ENCODE data around the gene ZNF561.
"Not testable (repeated sequence)": the region's sequence is repeated elsewhere in the genome, so short reads cannot be mapped to it uniquely, and the experiment has no call there.

Gene ZNF561

GRCh38 chr19:9615844-9616243 is 5.2 kb downstream of the ZNF561 start:
- H3K36me3 Mint-ChIP-seq (ENCODE audit: low read depth) = peaks cover 70% of the 10 kb centered on the region
- H3K9me3 Mint-ChIP-seq = peaks cover 28% of the 10 kb centered on the region
- peaks cover 7% of the 10 kb centered on the region for H3K4me1 Mint-ChIP-seq (ENCODE audit: low read depth)
- H3K27ac Mint-ChIP-seq = no peak overlapping the region
- H3K4me3 Mint-ChIP-seq = no peak overlapping the region
- no peaks in the 10 kb centered on the region for H3K27me3 Mint-ChIP-seq (ENCODE audit: low read depth)

GRCh38 chr19:9610484-9611113 is 10.4 kb downstream of the ZNF561 start:
- Mint-ChIP-seq H3K9me3 (peaks cover 60% of the 10 kb centered on the region), H3K27me3 (ENCODE audit: low read depth) (no peaks in the 10 kb centered on the region), H3K27ac (no peak overlapping the region), H3K4me3 (no peak overlapping the region), H3K4me1 (ENCODE audit: low read depth) (no peaks in the 10 kb centered on the region), H3K36me3 (ENCODE audit: low read depth) (peaks cover 68% of the 10 kb centered on the region)

GRCh38 chr19:9608912-9609311 is 12.1 kb downstream of the ZNF561 start:
- peaks cover 67% of the 10 kb centered on the region for H3K9me3 Mint-ChIP-seq
- H3K4me1 Mint-ChIP-seq (ENCODE audit: low read depth) = no peaks in the 10 kb centered on the region
- H3K4me3 Mint-ChIP-seq = no peak overlapping the region
- H3K27me3 Mint-ChIP-seq (ENCODE audit: low read depth) = no peaks in the 10 kb centered on the region
- no peak overlapping the region for H3K27ac Mint-ChIP-seq
- peaks cover 58% of the 10 kb centered on the region for H3K36me3 Mint-ChIP-seq (ENCODE audit: low read depth)

- H3K4me1 Mint-ChIP-seq (ENCODE audit: low read depth) = no peaks in the 10 kb centered on the region
- H3K9me3 Mint-ChIP-seq = peaks cover 31% of the 10 kb centered on the region
- no peak overlapping the region for H3K4me3 Mint-ChIP-seq
- H3K27me3 Mint-ChIP-seq (ENCODE audit: low read depth) = no peaks in the 10 kb centered on the region
- H3K36me3 Mint-ChIP-seq (ENCODE audit: low read depth) = peaks cover 7% of the 10 kb centered on the region
- no peak overlapping the region for H3K27ac Mint-ChIP-seq
These were observed 24.0 kb downstream of the ZNF561 start for GRCh38 chr19:9597027-9597426.

- Mint-ChIP-seq H3K4me3 (no peak overlapping the region), H3K4me1 (ENCODE audit: low read depth) (peaks cover 11% of the 10 kb centered on the region), H3K9me3 (peaks cover 11% of the 10 kb centered on the region), H3K36me3 (ENCODE audit: low read depth) (peaks cover 9% of the 10 kb centered on the region), H3K27ac (no peak overlapping the region), H3K27me3 (ENCODE audit: low read depth) (peaks cover 3% of the 10 kb centered on the region)
These were observed 34.3 kb downstream of the ZNF561 start for GRCh38 chr19:9586764-9587163.

DNA sequence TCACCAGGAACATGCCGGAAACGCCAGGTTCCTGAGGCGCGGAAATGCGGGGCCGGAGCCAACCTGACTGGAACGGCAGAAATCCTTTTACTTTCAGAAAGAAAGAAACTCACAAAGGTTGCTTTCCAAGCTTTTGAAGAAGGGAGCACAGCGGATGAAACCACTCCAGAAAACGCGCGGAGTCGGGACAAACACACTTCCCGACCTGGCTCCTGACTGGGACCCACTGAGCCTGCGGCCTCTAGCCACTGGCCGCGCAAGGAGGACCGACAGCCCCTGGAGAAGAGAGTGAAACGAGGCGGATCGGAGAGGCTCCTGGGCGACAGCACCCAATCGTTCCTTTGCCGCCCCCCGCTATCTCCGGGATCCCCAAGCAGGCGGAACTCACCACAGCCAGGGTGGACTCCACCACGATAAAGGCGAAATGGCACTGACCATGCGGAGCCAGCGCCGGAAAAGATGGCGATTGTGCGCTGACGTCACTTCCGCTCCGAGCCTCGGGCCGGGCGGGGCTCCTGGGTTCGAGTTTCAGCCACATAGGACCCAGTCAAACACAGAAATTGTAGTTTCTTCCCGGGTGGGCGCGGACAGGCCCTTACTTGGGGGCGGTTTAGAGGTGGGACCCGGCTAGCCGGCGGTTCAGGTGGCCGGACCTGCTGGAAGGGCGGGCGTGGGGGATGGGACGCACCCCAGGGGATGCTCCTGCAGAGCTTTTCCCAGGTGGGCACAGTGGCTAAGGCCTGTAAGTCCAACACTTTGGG is 36.8 kb downstream of the ZNF561 start, which contains the start of gene ZNF121:
ZNF121 (minus strand) TSS at position 432 of the 761 bp plus-strand sequence. CDS start 16,407 bp downstream, outside the sequence.
- Mint-ChIP-seq H3K4me1 (ENCODE audit: low read depth) (peaks cover 11% of the 10 kb centered on the region), H3K27ac (peak within 1 kb of the TSS; percentile 95), H3K36me3 (ENCODE audit: low read depth) (peaks cover 31% of the 10 kb centered on the region), H3K9me3 (peaks cover 26% of the 10 kb centered on the region), H3K27me3 (ENCODE audit: low read depth) (peaks cover 3% of the 10 kb centered on the region), H3K4me3 (peak within 1 kb of the TSS; percentile 91)

DNA sequence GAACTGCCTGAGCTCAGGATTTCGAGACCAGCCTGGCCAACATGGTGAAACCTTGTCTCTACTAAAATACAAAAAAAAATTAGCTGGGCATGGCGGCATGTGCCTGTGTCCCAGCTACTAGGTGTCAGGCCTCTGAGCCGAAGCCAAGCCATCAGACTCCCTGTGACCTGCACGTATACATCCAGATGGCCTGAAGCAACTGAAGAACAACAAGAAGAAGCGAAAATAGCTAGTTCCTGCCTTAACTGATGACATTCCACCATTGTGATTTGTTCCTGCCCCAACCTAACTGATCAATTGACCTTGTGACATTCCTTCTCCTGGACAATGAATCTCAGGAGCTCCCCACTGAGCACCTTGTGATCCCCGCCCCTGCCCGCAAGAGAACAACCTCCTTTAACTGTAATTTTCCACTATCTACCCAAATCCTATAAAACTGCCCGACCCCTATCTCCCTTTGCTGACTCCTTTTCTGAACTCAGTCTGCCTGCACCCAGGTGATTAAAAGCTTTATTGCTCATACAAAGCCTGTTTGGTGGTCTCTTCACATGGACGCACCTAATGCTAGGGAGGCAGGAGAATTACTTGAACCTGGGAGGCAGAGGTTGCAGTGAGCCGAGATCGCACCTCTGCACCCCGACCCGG is 38.8 kb downstream of the ZNF561 start:
- peaks cover 11% of the 10 kb centered on the region for H3K4me1 Mint-ChIP-seq (ENCODE audit: low read depth)

GRCh38 chr19:9580728-9581127 is 40.3 kb downstream of the ZNF561 start:
- H3K4me1 Mint-ChIP-seq (ENCODE audit: low read depth) = peaks cover 8% of the 10 kb centered on the region
- peaks cover 60% of the 10 kb centered on the region for H3K36me3 Mint-ChIP-seq (ENCODE audit: low read depth)
- no peak overlapping the region for H3K4me3 Mint-ChIP-seq
- H3K27me3 Mint-ChIP-seq (ENCODE audit: low read depth) = no peaks in the 10 kb centered on the region
- H3K9me3 Mint-ChIP-seq = peaks cover 49% of the 10 kb centered on the region
- no peak overlapping the region for H3K27ac Mint-ChIP-seq

More for the DNA sequence above, 38.8 kb downstream of the ZNF561 start:
- H3K9me3 Mint-ChIP-seq = peaks cover 37% of the 10 kb centered on the region
- not testable (repeated sequence) for H3K27me3 Mint-ChIP-seq (ENCODE audit: low read depth)
- peak overlapping the region; percentile 74 for H3K27ac Mint-ChIP-seq
- peak overlapping the region; percentile 69 for H3K4me3 Mint-ChIP-seq
- H3K36me3 Mint-ChIP-seq (ENCODE audit: low read depth) = peaks cover 48% of the 10 kb centered on the region

DNA sequence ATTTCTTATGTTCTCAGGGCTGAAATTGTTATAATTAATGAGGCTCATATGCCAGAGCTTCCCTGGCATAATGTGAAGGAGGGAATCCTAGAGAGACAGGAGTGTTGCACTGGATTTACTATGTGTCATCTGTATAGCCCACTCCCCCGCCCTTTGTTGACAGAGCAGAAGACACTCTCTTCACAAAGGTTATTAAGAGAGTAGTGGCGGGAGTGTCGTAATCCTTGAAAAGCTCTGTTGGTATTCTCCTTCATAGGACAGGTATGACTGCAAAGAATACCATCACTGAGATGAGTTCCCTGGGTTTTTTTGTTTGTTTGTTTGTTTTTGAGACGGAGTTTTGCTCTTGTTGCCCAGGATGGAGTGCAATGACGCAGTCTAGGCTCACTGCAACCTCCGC is 50.8 kb downstream of the ZNF561 start:
- no peak overlapping the region for H3K4me3 Mint-ChIP-seq
- peaks cover 75% of the 10 kb centered on the region for H3K9me3 Mint-ChIP-seq
- H3K27me3 Mint-ChIP-seq (ENCODE audit: low read depth) = no peaks in the 10 kb centered on the region
- H3K4me1 Mint-ChIP-seq (ENCODE audit: low read depth) = no peaks in the 10 kb centered on the region
- H3K36me3 Mint-ChIP-seq (ENCODE audit: low read depth) = peaks cover 81% of the 10 kb centered on the region
- H3K27ac Mint-ChIP-seq = no peak overlapping the region

- Mint-ChIP-seq H3K4me1 (ENCODE audit: low read depth) (no peaks in the 10 kb centered on the region), H3K9me3 (peaks cover 72% of the 10 kb centered on the region)
These were observed 54.3 kb downstream of the ZNF561 start for GRCh38 chr19:9566729-9567128.

DNA sequence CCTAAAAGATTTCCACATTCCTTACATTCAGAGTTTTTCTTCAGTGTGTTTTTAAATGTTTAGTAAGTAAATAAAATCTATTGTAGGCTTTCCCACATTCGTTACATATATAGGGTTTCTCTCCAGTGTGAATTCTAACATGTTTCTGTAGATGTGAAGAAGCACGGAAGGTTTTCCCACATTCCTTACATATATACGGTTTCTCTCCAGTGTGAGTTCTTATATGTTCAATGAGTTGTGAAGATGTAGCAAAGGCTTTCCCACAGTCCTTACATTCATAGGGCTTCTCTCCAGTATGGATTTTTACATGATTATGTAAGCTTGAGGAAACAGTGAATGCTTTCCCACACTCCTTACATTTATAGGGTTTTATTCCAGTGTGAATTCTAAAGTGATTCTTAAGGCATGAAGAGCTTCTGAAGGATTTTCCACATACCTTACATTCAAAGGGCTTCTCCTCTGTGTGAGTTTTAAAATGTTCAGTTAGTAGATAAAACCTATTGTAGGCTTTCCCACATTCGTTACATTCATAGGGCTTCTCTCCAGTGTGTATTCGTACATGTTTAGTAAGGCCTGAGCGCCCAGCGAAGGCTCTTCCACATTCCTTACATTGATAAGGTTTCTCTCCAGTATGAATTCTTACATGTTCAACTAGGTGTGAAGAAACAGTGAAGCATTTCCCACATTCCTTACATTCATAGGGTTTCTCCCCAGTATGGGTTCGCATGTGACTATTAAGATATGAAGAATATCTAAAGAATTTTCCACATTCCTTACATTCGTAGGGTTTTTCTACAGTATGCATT is 54.9 kb downstream of the ZNF561 start:
- Mint-ChIP-seq H3K27ac (no peak overlapping the region), H3K9me3 (peaks cover 72% of the 10 kb centered on the region)

More at GRCh38 chr19:9566729-9567128, 54.3 kb downstream of the ZNF561 start:
- H3K36me3 Mint-ChIP-seq (ENCODE audit: low read depth) = peaks cover 82% of the 10 kb centered on the region
- no peak overlapping the region for H3K27ac Mint-ChIP-seq
- no peaks in the 10 kb centered on the region for H3K27me3 Mint-ChIP-seq (ENCODE audit: low read depth)
- H3K4me3 Mint-ChIP-seq = no peak overlapping the region

More for the DNA sequence above, 54.9 kb downstream of the ZNF561 start:
- Mint-ChIP-seq H3K27me3 (ENCODE audit: low read depth) (no peaks in the 10 kb centered on the region), H3K36me3 (ENCODE audit: low read depth) (peaks cover 83% of the 10 kb centered on the region), H3K4me3 (no peak overlapping the region), H3K4me1 (ENCODE audit: low read depth) (no peaks in the 10 kb centered on the region)

All from T-helper 1 cell treated with Interleukin-12 subunit alpha and Interleukin-12 subunit beta and Interleukin-4 antibody, amounts not matched to agents 30 μg/mL and 1 μg/mL, for 36 hours (primary cell).